ENCODE measurements around the gene EPS8.

The EPS8 gene

DNA sequence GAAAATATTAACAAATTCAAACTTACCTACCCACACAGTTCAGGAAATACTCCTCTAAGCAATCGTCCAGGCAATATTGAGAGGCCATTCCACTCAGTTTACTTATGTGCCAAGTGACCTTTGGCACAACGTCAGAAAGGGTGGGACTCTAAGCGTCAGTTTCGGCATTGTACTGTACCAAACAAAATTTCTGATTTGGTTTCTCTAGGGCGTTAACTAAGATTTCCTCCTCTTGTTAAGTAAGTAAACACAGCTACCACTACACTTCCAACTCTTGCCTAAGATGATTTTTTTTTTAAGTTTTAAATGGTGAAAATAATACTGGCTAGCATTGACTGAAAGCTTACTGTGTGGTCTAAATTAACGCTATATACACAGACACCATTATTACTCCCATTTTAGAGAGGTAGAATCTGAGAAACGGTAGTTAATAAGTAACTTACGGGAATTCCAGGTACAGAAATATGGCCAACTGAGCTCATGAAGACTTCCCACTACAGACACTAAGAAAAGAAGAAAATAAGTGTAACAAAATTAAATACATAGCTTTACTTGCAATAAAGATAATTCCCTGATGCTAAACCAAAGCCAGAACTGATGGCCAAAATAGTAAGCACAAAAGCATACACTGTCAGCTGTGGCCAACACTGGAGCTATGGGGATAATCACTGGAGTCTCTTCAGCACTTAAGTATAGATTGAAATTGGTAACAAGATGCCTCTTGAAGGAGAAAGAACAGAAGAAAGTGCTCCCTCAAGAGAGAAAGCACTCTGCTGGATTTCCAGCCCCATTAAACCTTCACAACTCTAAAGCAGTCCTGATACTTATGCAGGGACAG lies 76.1 kb downstream of the EPS8 start:
- no peak for DNase-seq

DNA sequence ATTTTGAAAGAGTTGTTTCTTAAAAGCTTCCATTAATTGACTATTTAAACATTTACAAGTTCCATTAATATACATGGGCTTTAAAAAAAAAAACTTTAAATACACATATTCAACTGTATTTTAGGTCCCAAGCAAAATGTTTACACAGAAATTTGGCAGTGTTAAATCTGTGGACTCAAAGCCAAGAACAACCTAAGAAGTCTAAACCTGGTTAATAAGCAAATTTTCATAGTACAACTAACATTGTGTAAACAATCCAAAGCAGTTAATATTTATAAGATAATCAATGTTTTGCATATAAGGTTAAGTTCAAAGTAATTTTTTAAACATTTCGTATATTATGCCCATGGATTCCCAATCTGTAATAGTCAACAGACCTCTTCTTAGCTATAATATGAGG lies 77.0 kb downstream of the EPS8 start:
- no peak for DNase-seq

GRCh38 chr12:15710860-15711510 lies 78.2 kb downstream of the EPS8 start:
- no peak for DNase-seq

GRCh38 chr12:15709551-15709950 lies 79.6 kb downstream of the EPS8 start:
- DNase-seq, result no peak

- DNase-seq, result no peak
Observed at GRCh38 chr12:15708396-15709076, 80.7 kb downstream of the EPS8 start.

DNA sequence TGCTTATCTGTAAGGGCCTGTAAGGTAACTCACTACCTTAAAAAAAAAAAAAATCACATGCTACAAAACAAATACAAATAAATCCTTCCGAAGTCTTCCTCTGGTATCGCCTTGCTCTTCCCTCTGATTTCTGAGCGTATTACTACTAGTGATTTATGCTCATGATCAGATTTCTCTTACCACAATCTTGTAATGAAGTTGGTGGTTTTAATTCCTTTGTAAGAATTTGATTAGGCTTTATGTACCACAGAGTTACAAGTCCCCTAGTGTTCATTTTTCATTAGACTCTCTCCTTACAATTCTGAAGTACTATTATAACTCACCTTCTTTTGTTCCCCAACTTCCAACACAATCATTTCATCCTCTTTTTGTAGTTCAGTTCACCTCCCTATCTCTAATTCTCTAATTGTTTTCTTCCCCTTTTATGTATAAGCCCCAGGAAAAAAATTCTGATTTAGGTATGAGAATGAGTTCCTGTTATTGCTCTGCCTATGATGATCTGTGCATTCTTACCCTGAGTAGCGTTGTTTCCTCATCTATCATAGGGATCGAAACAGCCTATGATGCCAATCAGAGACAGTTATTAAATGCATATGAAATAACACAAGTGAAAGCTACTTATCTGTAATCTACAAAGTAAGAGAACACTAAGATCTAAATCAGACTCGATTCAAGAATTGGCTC lies 81.5 kb downstream of the EPS8 start:
- DNase-seq, result no peak

DNA sequence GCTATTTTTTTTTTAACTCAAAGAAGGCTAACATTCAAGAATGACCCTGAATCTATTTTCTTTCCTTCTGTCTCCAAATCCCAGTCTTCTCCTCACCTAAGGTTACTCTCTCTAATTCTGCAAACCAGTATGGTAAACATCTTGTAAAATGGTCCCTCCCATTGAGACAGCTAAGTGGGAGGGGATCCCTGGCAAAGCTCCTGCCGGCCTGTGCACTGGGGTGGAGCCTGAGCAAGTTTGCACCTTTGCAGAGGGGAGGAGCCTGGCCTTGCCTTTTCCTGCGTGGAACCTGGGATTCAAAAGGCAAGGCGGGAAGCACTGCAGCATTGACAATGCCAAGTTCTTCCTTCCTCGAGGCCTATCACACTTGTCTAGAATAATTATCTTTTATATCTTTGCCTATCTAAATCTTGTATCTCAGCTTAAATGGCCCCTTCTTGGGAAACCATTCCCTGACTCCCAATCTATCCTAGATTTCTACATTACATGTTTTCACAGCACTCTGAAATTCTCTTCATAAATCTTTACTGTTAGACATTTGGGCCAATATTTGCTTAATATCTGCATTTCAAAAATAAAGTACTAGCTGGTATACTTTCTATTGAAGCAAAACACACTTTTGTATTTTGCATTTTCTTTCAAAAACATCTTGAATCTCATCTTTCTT lies 83.0 kb downstream of the EPS8 start:
- DNase-seq, result no peak

GRCh38 chr12:15705606-15706005 lies 83.6 kb downstream of the EPS8 start:
- no peak for DNase-seq

- no peak for DNase-seq
Observed at GRCh38 chr12:15702276-15702675, 86.9 kb downstream of the EPS8 start.

DNA sequence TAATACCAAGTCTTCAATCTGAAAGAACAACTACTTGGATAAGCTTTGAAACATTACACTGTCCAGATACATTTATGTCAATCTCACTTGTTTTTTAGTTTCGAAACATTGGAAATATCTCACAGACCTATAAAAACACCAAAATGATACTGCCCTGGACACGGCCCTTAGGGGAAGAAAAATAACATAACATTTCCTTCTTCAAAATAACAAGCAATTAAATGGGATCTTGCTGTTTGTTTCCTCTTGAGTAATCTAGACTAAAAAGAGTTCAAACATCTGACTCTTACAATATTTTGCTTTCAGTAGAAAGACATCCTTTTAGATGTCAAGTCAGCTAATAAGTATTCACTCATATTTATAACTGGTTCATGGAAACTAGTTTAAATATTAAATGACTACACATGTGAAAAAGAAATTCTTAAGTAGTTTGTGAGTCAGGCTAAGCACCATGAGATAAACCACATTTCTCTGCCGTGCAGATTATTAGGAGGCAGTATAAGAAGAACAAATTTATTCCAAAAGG lies 87.5 kb downstream of the EPS8 start:
- DNase-seq, result no peak

DNA sequence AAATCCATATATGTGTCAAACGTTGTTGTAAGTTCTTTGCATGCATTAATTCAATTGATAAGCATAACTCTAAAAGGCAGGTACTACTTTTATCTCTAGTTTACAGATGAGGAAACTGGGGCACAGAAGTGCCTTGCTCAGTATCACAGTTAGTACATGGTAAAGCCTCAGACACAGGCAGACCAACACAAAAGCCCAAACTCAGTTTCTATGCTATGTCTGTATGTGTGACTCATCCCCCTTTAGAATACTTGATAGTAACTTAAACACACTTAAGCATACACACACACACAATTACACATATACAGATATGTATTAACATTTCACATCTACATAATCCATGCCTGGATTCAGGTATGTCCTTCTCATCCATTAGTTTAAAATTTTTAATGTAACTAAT lies 88.0 kb downstream of the EPS8 start:
- no peak for DNase-seq

DNA sequence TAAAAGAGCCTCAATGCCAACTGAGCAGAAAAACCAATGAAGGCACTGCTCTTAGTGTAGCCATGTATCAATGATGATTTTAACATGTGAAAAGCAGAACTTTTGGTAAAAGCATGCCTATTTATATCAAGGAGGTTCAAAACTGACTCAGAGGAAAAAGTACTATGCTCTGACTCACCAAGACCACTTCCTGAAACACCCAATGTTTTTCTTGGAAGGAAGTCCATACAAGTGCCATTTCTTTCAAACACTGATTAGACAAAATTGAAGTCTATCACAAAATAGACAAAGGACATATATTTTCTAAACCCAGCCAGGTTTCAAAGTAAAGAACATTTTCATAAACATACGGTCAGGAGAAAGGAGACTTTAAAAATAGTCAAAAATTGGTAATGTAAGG lies 88.6 kb downstream of the EPS8 start:
- no peak for DNase-seq

DNA sequence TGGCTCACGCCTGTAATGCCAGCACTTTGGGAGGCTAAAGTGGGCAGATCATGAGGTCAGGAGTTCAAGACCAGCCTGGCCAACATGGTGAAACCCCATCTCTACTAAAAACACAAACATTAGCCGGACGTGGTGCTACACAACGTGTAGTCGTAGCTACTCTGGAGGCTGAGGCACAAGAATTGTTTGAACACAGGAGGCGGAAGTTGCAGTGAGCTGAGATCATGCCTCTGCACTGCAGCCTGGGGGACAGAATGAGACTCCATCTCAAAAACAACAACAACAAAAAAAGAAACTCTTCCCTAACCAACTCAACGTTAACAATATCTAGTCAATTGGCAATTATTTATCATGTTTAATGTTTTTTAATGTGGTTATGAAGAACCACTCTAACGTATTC lies 89.3 kb downstream of the EPS8 start:
- DNase-seq, result no peak

DNA sequence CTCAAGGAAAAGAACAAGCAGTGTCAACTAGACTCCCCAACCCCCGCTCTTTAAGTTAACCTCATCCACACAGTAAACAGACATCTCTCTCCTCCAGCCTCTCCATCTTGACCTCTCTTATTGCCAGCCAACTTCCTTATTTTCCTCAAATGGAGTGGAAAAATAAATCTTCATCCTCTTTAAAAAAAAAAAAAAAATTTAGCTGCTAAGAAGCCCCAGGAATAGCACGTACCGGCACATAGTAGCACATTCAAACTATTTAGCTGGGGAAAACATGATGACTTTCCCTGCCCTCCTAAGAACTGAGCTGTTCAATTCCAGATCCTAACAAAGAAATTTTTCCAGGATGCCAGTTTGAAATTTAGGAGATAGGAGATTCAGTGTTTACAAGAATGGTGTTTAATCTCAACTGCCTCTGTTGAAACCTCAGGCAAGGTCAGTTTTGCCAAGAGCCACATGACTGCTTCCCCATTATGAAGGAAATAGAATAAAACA lies 90.8 kb downstream of the EPS8 start:
- DNase-seq, result no peak

DNA sequence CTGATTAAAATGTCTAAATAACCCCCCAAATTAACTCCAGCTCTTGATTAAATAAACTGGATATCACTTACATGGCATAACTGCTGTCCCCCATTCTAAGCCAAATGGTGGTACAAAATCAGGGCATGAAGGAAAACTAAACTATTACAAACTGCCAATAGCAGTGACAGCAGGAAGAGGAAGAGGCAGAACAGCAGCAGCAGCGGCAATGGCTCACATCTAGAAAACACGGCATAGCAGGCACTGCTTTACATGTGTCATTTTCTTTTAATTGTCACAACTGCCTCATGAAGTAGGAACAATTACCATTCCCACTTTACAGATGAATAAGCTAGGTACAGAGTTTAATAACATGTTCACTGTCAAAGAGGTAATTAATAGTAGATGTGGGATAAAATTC lies 92.0 kb downstream of the EPS8 start:
- DNase-seq, result no peak

DNA sequence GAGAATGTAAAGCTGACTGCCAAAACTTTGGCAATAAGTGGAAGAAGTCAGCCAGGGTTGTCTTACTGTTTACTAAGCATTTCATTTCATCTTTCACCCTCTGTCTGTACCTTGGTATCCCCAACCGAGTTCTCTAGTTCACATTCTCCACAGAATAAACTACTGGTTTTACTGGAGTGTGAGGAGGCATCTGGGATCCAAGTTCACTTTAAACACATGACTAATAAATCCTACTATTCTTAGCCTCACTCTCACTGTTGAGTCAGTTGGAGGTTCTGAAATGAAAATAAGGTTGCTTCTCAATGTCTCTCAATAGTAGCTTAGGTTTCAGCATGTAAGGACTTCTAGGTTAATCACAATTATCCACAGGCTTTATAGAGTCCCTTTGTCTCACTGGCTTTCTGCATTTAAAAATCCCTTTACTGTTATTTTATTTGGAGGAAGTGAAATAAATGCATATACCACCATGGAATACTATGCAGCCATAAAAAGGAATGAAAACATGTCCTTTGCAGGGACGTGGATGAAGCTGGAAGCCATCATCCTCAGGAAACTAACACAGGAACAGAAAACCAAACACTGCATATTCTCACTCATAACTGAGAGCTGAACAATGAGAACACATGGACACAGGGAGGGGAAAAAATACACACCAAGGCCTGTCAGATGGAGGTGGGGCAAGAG lies 95.8 kb downstream of the EPS8 start:
- no peak for DNase-seq

- DNase-seq, result no peak
Observed at GRCh38 chr12:15691388-15691787, 97.8 kb downstream of the EPS8 start.

GRCh38 chr12:15690320-15690719 lies 98.9 kb downstream of the EPS8 start:
- DNase-seq, result no peak

DNA sequence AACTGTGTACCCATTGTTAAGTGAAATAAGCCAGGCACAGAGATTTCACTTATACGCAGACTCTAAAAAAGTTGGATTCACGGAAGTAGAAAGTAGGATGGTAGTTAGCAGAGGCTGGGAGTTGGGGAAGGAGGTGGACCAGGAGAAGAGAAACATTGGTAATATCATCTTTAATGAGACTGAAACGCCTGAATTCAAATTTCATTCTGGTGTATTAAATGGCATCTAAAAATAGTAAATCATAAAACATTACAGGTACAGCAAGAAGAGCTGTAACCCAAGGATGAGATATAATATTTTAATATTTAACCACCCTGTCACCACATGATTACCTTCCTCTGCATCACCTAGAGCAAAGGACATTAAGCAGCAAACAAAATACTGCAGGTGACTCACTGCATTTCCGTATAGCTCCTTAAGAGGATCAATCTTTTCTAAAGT lies 99.4 kb downstream of the EPS8 start:
- DNase-seq, result no peak

- DNase-seq, result no peak
Observed at GRCh38 chr12:15688838-15689625, 100.2 kb downstream of the EPS8 start.

- DNase-seq, result no peak
Observed at GRCh38 chr12:15688202-15688736, 100.9 kb downstream of the EPS8 start.
